H9 (cell line): ENCODE results near the gene FCMR. TPM values are rescaled to one million over a fixed set of nuclear protein-coding genes. Genes with fewer than 3 reads are reported as not detected.
A peak's percentile ranks its signal among the peaks of the same experiment; 100 is the strongest.

Source experiments
- DNase-seq: peaks from one replicate; pipeline ENCODE4 v3.0.0-alpha.2; 2017
- H2AFZ ChIP-seq: one replicate; pipeline ENCODE4 v1.6.1; 2013; ENCODE audit warnings: mild to moderate bottlenecking, low read length, control low read depth, moderate library complexity
- H2AK5ac ChIP-seq: 2 replicates; pipeline ENCODE4 v1.6.1; 2013; ENCODE audit warnings: low read length, control low read depth, mixed read lengths; ENCODE audit not compliant: insufficient read length
- H2BK120ac ChIP-seq: one replicate; pipeline ENCODE4 v1.6.1; 2013; ENCODE audit warnings: low read depth, mild to moderate bottlenecking, low read length, control low read depth, inconsistent platforms; ENCODE audit not compliant: poor library complexity, severe bottlenecking
- H2BK12ac ChIP-seq: 2 replicates; pipeline ENCODE4 v1.6.1; 2013; ENCODE audit warnings: low read length, control low read depth, mixed read lengths, low read depth; ENCODE audit not compliant: insufficient read length
- H2BK15ac ChIP-seq: 2 replicates; pipeline ENCODE4 v1.6.1; 2013; ENCODE audit warnings: low read depth, low read length, control low read depth
- H2BK20ac ChIP-seq: one replicate; pipeline ENCODE4 v1.6.1; 2013; ENCODE audit warnings: low read depth, mild to moderate bottlenecking, low read length, control low read depth, inconsistent platforms; ENCODE audit not compliant: poor library complexity, severe bottlenecking
- H2BK5ac ChIP-seq: 2 replicates; pipeline ENCODE4 v1.6.1; 2013; ENCODE audit warnings: low read length, control low read depth, mixed read lengths; ENCODE audit not compliant: insufficient read length
- H3K14ac ChIP-seq: 2 replicates; pipeline ENCODE4 v1.6.1; 2013; ENCODE audit warnings: low read length, control low read depth; ENCODE audit not compliant: insufficient read depth
- H3K18ac ChIP-seq: 2 replicates; pipeline ENCODE4 v1.6.1; 2013; ENCODE audit warnings: low read depth, mild to moderate bottlenecking, mixed read lengths, low read length, control low read depth; ENCODE audit not compliant: insufficient read length
- H3K23ac ChIP-seq: 2 replicates; pipeline ENCODE4 v1.6.1; 2013; ENCODE audit warnings: low read length, control low read depth, mixed read lengths, low read depth; ENCODE audit not compliant: insufficient read length
- H3K23me2 ChIP-seq: 2 replicates; pipeline ENCODE4 v1.6.1; 2013; ENCODE audit warnings: low read depth, mild to moderate bottlenecking, mixed read lengths, low read length, control low read depth; ENCODE audit not compliant: insufficient read length, poor library complexity, severe bottlenecking
- H3K27ac ChIP-seq: 2 replicates; pipeline ENCODE4 v1.5.1; 2013; ENCODE audit warnings: low read length, control low read depth, mixed read lengths, low read depth; ENCODE audit not compliant: insufficient read length
- H3K27me3 ChIP-seq: 2 replicates; pipeline ENCODE4 v1.6.1; 2013; ENCODE audit warnings: low read length, control low read depth, inconsistent platforms; ENCODE audit not compliant: insufficient read depth
- H3K4ac ChIP-seq: 2 replicates; pipeline ENCODE4 v1.6.1; 2013; ENCODE audit warnings: low read depth, mild to moderate bottlenecking, control low read depth, inconsistent platforms, low read length, moderate library complexity
- H3K4me1 ChIP-seq: 2 replicates; pipeline ENCODE4 v1.6.1; 2013; ENCODE audit warnings: low read length, control low read depth, inconsistent platforms; ENCODE audit not compliant: insufficient read depth
- H3K4me2 ChIP-seq: 2 replicates; pipeline ENCODE4 v1.6.1; 2013; ENCODE audit warnings: low read length, control low read depth, mixed read lengths; ENCODE audit not compliant: insufficient read length, insufficient read depth
- H3K56ac ChIP-seq: 2 replicates; pipeline ENCODE4 v1.6.1; 2013; ENCODE audit warnings: low read depth, mild to moderate bottlenecking, mixed read lengths, low read length, control low read depth; ENCODE audit not compliant: insufficient read length
- H3K79me1 ChIP-seq: 2 replicates; pipeline ENCODE4 v1.6.1; 2013; ENCODE audit warnings: low read depth, mild to moderate bottlenecking, moderate library complexity, low read length, control low read depth, inconsistent platforms; ENCODE audit not compliant: insufficient read depth, poor library complexity, severe bottlenecking
- H3K79me2 ChIP-seq: 2 replicates; pipeline ENCODE4 v1.6.1; 2013; ENCODE audit warnings: low read length, control low read depth, inconsistent platforms; ENCODE audit not compliant: insufficient read depth
- H3K9ac ChIP-seq: 2 replicates; pipeline ENCODE4 v1.6.1; 2013; ENCODE audit warnings: low read length, control low read depth, mixed read lengths; ENCODE audit not compliant: insufficient read length; ENCODE audit errors: extremely low read depth
- H3K9me3 ChIP-seq: one replicate; pipeline ENCODE4 v1.6.1; 2013; ENCODE audit warnings: low read depth, low read length, inconsistent platforms; ENCODE audit not compliant: control insufficient read depth
- H3T11ph ChIP-seq: one replicate; pipeline ENCODE4 v1.6.1; 2013; ENCODE audit warnings: mild to moderate bottlenecking, low read length, control low read depth, inconsistent platforms
- H4K20me1 ChIP-seq: one replicate; pipeline ENCODE4 v1.6.1; 2013; ENCODE audit not compliant: control insufficient read depth, insufficient read length, insufficient read depth
- H4K5ac ChIP-seq: 2 replicates; pipeline ENCODE4 v1.6.1; 2013; ENCODE audit warnings: low read depth, mild to moderate bottlenecking, mixed read lengths, low read length, control low read depth; ENCODE audit not compliant: insufficient read length
- H4K8ac ChIP-seq: replicated peaks from 2 replicates; pipeline ENCODE4 v1.6.1; 2013; ENCODE audit warnings: low read length, control low read depth, mixed read lengths, low read depth; ENCODE audit not compliant: insufficient read length
- H4K91ac ChIP-seq: 2 replicates; pipeline ENCODE4 v1.6.1; 2013; ENCODE audit warnings: low read depth, mild to moderate bottlenecking, moderate library complexity, mixed read lengths, low read length, control low read depth; ENCODE audit not compliant: insufficient read length
- H3K27ac Mint-ChIP-seq, 3 experiments: 2 replicates in 2 of 3; 3 replicates in 1 of 3; pipeline ENCODE4 v1.8.0; 2020 to 2021; ENCODE audit warnings: mixed read lengths in 3 of 3, mild to moderate bottlenecking in 1 of 3, moderate library complexity in 1 of 3
- H3K27me3 Mint-ChIP-seq: 2 replicates; pipeline ENCODE4 v1.8.0; 2021; ENCODE audit warnings: low read depth, mild to moderate bottlenecking, moderate library complexity, mixed read lengths
- H3K36me3 Mint-ChIP-seq, 3 experiments: 2 replicates in 2 of 3; 3 replicates in 1 of 3; pipeline ENCODE4 v1.8.0; 2020 to 2021; ENCODE audit warnings: low read depth in 3 of 3, mixed read lengths in 3 of 3; ENCODE audit not compliant: insufficient read depth in 1 of 3
- H3K4me1 Mint-ChIP-seq, 2 experiments: 2 replicates each; pipeline ENCODE4 v1.8.0; 2020; ENCODE audit warnings: mixed read lengths in 2 of 2
- H3K4me3 Mint-ChIP-seq, 2 experiments: 2 replicates in 1 of 2; 3 replicates in 1 of 2; pipeline ENCODE4 v1.8.0; 2020 to 2021; ENCODE audit warnings: mild to moderate bottlenecking in 2 of 2, mixed read lengths in 2 of 2, moderate library complexity in 1 of 2
- H3K9me3 Mint-ChIP-seq, 2 experiments: 2 replicates in 1 of 2; 3 replicates in 1 of 2; pipeline ENCODE4 v1.8.0; 2020; ENCODE audit warnings: mild to moderate bottlenecking in 2 of 2, mixed read lengths in 2 of 2, moderate library complexity in 1 of 2
- WGBS: extraction: QIAGEN DNeasy Blood & Tissue Kit; methylation state at CpG from one replicate; pipeline ENCODE4 v1.1.7; 2013; ENCODE audit warnings: missing lambda C conversion rate, low lambda C conversion rate, mixed read lengths; ENCODE audit not compliant: insufficient read length; ENCODE audit errors: extremely low coverage; 5-methylcytosine and 5-hydroxymethylcytosine counted together
- total RNA-seq: library from RNA; stranded (reverse); gene quantifications from 2 replicates; pipeline ENCODE4 v1.2.1, GENCODE V29; 2021
- TF ChIP-seq, protein P1 (sequence below): fragments of 200-600 bp; sonication (generic); conservative IDR thresholded peaks from 3 replicates; pipeline ENCODE4 v1.8.0; 2021; ENCODE audit warnings: antibody characterized with exemption, mild to moderate bottlenecking

FCMR gene
- total RNA-seq, 1 experiment from 2014 or later = not detected

DNA sequence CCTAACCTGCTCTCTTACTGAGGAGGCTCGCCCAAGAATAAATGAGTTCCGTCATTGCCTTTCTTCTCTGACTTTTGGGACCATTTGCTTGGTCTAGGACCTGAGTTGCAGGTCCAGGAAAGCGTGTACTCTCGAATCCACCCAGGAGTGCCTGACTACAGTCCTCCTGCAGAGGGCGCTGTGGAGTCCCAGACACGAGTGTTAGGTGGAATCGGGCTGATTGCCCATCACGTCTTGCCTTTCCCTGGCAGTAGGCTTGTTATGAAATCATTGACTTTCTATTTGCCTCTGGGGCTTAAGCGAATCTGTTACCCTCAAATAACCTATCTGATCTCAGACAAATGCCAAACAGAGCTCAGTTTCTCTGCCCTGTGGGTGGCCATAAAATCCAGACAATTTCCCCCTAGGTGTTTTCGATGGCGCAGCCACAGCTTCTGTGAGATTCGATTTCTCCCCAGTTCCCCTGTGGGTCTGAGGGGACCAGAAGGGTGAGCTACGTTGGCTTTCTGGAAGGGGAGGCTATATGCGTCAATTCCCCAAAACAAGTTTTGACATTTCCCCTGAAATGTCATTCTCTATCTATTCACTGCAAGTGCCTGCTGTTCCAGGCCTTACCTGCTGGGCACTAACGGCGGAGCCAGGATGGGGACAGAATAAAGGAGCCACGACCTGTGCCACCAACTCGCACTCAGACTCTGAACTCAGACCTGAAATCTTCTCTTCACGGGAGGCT lies 56.6 kb downstream of the FCMR start, which contains the start of gene IL20:
Gene IL20, plus strand, starts transcription at position 685 of the 733 bp plus-strand sequence. CDS start 230 bp downstream, outside the sequence.
- no peak within 1 kb of the TSS for H3K14ac ChIP-seq
- no peak within 1 kb of the TSS for H3K4ac ChIP-seq

More for the DNA sequence above, 56.6 kb downstream of the FCMR start, which contains the start of gene IL20:
- Mint-ChIP-seq H3K9me3 (no peaks in the 10 kb centered on the region), H3K36me3 (no peaks in the 10 kb centered on the region), H3K27ac (no peak within 1 kb of the TSS), H3K4me1 (no peaks in the 10 kb centered on the region; a peak in 1 of 4 replicates), H3K4me3 (no peak within 1 kb of the TSS), H3K27me3 (peaks cover 43% of the 10 kb centered on the region)
- Histone ChIP-seq H3K23me2 (no peaks in the 10 kb centered on the region), H3K4me2 (no peak within 1 kb of the TSS), H3K27ac (no peak within 1 kb of the TSS), H2BK120ac (no peak within 1 kb of the TSS), H4K5ac (no peak within 1 kb of the TSS), H2BK5ac (no peak within 1 kb of the TSS), H4K8ac (no peak within 1 kb of the TSS), H3K4me1 (no peaks in the 10 kb centered on the region), H4K20me1 (no peaks in the 10 kb centered on the region), H3K18ac (no peak within 1 kb of the TSS), H2AK5ac (no peak within 1 kb of the TSS), H3K9ac (no peak within 1 kb of the TSS), H3K79me2 (0 out of 2 replicates have a peak, but pooled peaks cover 1% of the 10 kb centered on the region), H3K27me3 (no peaks in the 10 kb centered on the region), H2AFZ (no peak within 1 kb of the TSS), H3K23ac (no peak within 1 kb of the TSS), H3K79me1 (no peaks in the 10 kb centered on the region), H2BK12ac (no peak within 1 kb of the TSS), H2BK20ac (no peak within 1 kb of the TSS), H4K91ac (no peak within 1 kb of the TSS), H3K56ac (no peak within 1 kb of the TSS), H3T11ph (no peak within 1 kb of the TSS), H2BK15ac (no peak within 1 kb of the TSS), H3K9me3 (no peaks in the 10 kb centered on the region)
- no CpG with 5 or more reads among the region's 19 CpGs for WGBS
- DNase-seq = peak; percentile 82
- TF ChIP-seq, protein P1, sequence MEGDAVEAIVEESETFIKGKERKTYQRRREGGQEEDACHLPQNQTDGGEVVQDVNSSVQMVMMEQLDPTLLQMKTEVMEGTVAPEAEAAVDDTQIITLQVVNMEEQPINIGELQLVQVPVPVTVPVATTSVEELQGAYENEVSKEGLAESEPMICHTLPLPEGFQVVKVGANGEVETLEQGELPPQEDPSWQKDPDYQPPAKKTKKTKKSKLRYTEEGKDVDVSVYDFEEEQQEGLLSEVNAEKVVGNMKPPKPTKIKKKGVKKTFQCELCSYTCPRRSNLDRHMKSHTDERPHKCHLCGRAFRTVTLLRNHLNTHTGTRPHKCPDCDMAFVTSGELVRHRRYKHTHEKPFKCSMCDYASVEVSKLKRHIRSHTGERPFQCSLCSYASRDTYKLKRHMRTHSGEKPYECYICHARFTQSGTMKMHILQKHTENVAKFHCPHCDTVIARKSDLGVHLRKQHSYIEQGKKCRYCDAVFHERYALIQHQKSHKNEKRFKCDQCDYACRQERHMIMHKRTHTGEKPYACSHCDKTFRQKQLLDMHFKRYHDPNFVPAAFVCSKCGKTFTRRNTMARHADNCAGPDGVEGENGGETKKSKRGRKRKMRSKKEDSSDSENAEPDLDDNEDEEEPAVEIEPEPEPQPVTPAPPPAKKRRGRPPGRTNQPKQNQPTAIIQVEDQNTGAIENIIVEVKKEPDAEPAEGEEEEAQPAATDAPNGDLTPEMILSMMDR = peak; percentile 97
